HG03432 (cell line): ENCODE data around the gene NSMCE1.

Experiments used
- ATAC-seq: cut with Tn5 transposase; IDR thresholded peaks from one replicate; pipeline ENCODE4 v1.9.1; 2021; ENCODE audit warnings: mild to moderate bottlenecking, moderate library complexity; ENCODE audit not compliant: unreplicated experiment

The NSMCE1 gene

DNA sequence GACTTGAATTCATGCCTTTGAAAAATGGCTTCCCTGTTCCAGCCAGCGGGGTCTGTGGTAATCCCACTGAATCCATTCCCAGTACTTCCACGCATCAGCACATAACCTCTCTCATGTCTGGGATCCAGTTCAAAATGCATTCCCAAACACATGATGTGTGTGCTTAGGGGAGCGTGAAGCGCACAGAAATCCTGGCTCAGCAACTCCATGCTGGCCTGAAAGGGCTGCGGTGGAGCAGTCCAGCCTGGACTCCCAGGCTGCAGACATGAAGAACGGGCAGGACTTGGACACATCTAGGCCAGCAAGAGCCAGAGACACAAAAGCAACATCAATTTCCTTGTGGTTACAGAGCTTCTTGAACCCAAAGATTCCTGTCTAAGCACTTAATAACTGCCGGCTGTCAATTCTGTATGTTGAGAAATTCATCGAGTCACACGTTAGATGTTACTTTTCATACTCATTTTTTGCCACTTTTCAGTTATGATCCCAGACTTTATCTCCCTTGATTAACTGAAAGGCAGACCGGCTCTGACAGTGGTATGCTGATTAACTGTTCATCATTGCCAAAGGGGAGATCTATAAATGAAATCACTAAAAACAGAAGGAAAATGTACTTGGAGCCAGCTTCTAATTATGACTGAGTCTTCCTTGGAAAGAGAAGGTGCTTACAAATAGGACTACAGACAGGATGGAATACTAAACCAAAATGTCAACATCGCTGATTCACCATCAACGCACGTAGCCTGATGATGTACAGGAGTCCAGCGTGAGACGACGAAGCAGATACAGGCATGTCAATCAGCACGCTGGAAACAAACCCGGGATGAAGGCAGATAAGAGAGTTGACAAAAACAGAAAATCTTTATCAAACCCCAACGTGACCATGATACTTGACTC, 23.0 kb downstream of the NSMCE1 start:
- ATAC-seq: no peak

DNA sequence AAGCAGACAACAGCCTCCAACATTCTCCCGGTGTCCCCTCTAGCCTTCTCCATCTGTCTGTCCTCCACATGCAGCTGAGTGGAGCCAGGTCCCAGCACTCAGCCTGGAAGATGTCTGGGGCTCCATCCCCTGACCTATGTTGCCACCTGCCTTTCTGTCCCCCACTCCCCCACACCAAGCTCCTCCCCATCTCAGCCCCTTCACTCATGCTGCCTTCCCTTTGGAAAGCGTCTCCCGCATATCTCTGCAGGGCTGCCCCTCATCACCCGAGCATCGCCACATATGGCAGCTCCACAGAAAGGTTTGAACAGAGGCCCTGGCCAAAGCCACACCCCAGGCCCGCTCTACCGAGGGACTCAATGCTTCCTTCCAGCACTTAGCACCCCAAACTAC, 24.2 kb downstream of the NSMCE1 start:
- no peak for ATAC-seq

DNA sequence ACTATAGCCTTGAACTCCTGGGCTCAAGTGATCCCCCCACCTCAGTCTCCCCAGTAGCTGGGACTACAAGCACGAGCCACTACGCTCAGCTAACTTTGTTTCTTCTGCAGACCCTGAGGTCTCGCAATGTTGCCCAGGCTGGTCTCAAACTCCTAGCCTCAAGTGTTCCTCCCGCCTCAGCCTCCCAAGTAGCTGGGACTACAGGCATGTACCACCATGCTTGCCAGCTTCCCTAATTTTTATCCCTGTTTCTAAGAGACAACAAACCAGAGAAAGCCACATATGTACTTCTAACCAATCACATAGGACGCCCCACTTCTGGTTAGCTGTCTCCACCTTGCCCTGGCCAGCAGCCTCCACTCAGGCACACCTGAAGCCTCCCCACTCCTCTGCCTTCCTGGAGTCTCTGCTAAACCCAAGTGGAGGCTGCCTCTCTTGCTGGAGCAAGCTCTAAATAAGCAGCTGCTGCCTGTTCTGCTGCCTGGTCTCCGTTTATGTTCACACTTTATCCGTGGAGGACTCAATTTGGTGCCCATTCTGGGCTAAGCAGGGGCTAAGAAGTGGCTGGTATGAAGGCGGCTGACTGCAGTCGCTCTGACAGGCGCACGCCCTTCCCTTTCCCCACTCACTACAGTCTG, 24.7 kb downstream of the NSMCE1 start:
- no peak for ATAC-seq

DNA sequence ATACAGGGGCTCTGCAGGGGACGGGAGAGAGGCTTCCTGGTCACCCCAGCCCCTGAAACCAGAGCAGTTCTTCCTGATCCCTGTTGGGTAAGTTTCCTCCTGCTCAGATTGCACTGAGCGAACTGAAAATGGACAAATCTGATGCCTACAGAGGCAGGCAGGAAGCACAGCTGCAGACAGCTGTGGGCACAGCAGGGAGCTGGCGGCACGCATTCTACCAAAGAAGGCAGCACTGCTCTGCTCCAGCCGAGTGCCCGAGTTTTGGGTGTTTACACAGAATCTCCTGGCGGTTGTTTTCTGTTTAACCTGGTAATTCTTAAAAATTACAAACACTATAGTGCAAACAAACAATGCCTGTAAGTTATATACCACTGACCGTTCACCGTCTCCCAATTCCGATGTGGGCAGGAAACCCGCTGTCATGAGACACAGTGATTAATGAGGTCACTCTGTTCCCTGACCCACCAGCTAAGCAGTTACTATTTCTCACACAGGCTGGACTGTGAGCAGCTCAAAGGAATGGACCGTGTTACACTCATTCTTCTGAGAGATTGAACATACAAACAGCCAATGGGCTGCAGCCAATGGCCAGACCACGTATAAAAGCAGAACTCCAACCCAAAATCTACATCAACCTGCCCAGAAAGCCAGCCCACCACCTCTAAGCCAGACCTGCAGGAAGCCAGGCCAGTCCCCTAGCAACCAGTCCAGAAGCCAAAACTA, 25.5 kb downstream of the NSMCE1 start:
- peak; percentile 72 for ATAC-seq

DNA sequence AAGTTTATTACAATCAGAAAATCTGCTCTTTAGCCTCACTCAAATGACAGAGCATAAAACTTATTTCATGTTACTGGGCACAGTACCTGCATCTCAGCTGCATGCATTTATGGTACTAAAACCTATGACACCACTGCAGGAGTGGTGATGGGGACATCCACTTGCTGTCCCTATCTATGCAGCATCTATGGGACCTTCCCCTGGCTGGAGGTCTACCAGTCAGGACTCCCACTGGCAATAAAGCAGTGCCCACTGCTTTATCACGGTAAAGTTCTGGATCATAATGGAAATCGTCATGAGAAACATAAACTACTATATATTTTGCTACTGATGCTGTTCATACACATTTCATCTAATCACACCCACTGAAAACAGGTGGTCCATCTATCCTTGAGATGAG, 26.2 kb downstream of the NSMCE1 start:
- ATAC-seq: no peak

DNA sequence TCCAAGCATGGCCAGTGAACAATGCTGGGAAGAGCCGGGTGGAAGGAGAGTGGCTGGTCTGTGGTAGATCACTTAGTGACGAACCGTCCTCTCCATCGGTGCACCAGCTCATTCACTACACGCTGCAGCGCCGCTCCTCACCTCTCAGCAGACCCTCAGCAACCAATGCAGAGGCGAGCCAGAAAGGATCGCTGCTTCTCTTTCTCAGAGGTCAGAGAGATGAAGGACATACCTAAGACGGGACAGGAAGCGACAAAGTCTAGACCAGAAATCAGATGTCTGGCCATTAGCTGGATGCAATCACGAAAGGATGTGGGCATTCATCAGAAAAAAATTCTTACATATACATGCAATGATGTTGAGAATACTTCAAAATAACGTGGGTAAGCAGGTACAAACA, 26.9 kb downstream of the NSMCE1 start:
- no peak for ATAC-seq

DNA sequence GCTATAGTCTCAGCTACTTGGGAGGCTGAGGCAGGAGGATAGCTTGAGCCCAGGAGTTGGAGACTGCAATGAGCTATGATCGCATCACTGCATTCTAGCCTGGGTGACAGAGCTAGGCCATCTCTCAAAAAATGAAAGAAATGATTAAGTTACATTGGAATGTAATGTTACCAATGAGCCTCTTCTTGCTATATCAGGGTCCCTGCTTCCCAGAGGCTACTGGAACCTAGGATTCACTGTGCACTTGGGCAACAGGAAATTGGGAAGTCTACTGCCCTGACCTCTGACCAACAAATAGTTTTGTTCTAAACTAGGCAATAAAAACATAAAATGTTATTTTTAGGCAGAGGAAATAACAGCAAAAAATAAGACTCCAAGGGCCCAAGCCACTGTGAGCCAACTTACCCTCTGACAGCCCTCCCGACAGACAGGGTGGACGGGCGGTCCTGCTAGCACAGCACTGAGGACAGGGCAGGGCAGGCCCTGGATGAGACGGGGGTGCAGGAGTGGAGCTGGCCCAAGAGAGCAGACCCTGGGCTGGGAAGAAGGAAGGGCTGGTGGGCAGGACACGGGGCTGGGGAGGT, 27.5 kb downstream of the NSMCE1 start:
- ATAC-seq: no peak

DNA sequence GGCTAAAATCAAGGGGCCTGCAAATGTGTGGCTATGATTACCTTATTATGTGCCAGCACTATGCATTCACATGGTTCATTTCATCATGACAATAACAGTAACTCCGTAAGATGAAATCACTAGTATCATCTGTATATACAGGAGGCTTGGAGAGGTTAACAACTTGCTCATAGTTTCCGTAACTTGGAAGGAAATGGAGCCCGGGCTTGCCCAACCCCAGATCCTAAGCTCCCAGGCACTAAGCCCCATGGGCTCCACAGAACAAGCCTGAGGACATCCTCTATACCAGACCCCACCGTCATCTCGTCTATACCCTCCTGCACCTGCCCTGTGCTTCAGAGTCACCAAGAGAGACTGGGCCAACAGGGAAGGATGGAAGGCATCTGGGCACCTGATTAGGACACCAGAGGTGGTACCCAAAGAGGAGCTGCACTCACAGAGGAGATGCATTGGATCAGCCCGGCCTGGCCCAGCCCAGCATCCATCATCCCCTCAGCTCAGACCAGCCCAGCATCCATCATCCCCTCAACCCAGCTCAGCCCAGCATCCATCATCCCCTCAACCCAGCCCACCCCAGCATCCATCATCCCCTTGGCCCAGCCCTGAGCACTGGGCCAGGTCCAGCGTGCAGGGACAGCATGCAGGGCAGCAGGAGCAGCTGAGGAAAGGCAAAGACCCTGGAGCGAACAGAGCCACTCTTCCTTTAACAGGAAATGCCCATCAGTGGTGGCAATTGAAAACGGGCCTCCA, 28.5 kb downstream of the NSMCE1 start:
- no peak for ATAC-seq

DNA sequence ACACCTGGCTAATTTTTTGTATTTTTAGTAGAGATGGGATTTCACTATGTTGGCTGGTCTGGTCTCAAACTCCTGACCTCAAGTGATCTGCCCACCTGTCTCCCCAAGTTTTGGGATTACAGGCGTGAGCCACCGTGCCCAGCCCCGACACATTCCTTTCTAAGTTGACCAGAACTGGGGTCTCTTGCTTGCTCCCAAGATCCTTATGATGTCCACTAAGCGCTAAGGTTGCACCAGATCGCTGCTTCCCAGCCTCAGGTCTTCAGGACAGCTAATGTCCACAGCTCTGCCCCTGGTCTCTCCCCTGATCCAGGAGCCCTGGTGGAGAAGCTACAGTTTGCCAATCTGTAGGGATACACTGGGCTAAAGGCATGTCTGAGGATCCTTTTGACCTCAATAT, 29.5 kb downstream of the NSMCE1 start:
- ATAC-seq: no peak

DNA sequence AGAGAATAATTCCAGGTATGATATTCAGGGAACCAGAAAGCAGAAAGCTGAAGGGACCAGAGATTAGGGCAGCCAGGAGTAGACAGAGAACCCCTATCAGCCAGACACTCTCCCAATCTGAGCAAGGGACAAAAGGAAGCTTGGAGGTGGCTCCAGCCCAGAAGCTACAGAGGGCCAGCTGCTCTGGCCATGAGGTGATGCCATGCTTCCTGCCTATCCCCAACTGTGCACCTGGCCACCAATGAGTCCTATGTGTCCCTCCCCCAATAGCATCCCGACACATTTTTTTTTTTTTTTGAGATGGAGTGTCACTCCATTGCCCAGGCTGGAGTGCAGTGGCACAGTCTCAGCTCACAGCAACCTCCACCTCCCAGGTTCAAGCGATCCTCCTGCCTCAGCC, 30.0 kb downstream of the NSMCE1 start:
- ATAC-seq: no peak

DNA sequence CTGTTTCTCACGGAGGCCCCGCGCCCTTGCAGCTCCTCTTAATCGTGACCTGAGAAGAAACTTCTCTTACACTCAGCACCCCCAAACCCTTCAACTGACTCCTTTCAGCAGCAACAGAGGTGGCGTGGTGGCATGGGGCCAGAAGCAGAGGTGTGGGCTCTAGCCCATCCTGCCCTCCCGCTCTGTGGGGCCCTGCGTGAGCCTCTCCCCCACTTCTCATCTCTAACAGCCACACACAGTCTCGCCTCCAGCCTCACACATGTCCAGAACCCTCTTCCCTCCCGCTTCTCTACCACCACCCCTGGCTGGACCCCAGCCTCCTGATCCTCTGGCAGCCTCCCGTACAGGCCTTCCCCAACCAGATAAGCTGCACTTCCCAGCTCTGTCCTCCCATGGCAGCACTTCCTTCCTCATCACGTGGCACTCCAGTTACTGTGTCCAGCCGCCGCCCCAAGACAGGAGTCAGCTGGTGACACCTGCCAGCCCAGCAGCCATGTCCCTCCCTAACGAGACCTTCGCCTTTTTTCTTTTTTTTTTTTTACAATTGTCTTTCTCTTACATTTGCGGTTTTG, 30.5 kb downstream of the NSMCE1 start:
- ATAC-seq: peak; percentile 24

DNA sequence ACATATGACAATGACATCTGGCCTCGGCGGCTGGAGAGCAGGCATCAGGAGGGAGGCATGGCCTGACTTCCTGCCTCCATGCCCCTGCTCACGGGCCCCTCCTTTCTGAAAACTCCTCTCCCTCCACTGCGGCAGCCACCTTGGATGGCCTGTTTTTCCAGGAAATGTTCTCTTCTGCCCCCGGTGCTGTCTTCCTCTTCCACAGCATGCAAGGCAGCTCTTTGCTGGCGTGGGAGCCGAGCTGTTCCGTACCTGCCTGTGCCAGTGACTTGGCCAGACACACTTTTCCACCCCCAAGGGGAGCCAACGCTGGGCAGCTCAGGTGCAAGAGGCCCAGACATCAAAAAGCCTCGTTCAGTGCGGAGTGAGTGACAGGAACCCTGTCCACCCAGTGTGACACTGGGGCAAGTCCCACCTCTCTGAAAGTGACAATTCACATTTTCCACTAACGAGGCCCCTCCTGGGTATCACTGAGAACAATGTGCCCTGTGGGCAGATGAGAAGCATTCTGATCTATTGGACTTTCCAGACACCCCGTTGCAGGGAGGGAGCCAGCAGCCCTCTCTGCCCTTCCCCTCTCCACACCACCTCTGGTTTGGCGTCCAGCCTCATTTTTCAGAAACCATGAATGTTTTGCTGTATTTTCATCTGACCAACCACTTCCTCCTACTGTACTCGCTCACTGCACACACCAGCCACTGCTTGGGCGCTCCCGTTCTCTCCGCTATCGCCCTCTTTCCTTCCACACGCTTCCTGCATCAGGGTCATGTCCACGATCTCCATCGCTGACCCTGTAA, 31.2 kb downstream of the NSMCE1 start:
- peak; percentile 76 for ATAC-seq

DNA sequence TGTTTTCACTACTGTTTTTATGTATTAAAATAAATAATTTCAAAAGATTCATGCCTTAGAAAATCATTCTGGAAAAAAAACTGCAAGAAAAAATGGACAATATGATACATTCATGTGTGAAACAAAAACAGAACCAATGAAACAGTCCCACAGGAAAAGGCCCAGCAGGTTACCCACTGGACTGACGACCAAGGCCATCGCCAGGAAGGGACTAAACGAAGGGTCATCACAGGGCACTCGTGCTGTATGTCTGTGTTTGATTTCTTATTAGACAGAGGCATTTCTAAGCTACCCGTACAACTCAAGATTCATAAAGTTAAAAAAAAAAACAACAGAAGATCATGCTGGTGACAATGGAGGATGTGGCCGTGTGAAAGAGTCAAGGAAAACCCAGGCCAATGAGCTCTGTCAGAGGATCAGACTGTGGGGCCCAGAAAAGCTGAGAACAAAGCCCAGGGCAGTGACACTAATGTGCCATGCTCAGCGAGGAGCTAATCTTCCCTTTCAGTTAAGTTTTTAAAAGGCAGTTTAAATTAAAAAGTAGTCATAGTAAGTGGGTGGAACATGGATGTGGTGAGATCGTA, 31.8 kb downstream of the NSMCE1 start:
- ATAC-seq: no peak

DNA sequence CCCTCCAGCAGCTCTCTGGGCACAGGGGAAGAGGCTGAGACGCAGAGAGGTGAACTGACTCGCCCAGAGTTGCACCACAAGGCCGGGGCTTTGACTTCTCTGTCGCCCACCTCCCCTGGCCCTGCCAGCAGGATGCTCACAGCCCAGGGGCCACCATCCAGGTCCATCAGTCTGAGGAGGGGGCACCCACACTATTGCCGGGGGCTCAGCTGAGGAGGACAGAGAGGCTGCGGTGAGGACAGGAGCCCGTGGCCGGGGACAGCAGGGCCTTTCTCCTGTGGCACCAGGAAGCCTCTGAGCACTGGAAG, 32.7 kb downstream of the NSMCE1 start:
- no peak for ATAC-seq

DNA sequence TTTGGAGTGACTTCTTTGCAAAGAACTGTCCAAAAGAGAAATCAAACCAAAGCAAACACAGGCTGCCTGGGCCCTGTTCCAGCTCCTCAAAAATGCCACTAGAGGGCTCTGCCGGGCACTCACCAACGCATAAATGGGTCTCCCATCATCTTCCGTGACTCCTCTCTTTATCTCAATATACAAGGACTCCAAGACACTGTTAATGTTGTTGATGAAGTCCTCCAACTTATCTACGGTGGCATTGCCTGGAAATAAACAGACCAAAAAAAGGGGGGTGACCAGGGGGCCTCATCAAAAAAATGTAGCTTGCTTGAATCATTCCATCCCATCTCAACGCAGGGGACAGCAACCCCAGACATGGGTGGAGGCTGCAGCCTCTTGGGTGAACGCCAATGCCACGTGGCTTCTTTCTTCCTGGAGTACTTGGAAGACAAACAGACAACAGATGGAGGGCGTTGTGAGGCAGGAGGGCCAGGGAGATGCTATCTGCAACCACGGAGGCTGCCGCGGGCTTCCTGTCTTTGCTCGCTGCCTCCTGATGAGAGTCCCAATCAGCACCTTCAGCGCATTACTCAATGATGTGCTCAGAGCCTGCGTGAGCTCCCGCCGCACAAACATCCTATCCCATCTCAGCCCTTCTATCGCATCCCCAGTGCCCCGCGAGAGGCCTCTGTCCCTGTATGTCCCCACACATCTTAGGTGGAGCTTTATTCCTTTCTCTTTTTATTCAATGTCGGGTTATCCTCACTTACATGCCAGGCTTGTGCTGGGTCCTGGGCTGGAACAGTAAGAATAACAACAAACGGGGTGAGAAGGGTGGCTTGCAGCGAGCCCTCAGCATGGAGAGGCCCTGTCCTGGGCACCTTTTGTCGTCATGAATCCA, 33.3 kb downstream of the NSMCE1 start:
- no peak for ATAC-seq

DNA sequence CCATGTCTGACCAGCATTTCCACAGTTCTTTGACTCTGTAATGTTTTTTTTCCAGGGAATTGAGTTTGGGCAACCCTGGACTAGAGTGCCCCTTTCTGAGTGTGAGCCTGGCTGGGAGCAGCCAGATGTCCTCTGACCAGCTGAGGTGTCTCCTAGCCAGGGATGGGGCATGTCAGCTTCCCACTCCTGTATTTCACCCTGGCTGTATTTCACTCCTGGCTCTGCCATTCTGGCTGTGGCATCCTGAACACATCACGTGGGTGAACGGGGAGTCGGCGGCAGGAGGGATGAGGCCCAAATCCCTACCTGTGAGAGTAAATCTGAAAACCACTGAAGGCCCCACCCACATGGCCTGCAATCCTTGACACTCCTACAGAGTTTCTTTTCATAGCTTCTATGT, 34.0 kb downstream of the NSMCE1 start:
- ATAC-seq: no peak

DNA sequence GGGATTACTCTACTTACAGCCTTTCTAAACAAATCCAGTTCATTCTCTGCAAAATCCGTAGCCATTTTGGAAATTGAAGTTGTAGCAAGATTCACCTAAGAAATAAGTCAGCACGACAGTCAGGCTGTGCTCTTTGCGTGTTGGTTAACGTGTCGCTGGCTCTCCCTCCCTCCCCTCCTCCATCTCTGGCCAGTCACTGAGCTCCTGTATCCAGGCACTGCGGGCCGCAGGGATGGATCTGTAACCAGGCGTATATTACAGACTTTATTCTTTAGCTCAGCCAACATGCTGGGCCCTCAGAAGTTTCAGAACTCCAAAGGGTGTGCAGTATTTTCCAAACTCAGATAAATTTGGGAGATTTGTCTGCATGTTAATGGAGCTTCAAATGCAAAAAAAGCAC, 34.4 kb downstream of the NSMCE1 start:
- no peak for ATAC-seq

DNA sequence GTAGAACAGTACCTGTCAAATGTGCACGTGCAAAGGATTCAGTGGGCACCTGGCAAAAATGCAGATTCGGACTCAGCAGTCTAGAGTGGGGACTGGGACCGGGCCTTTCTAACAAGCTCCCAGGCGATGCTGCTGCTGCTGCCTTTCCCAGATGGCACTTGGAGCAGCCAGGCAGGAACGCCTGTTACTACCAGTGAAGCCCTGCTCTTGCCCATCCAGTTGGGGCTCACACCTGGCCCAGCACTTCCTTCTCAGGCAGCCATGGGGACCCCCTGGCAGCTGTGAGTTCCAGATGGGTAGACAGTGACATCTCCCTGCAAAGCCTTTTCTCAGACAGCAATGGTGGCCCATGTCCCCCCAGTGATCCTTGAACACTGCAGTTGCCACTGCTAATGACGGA, 34.8 kb downstream of the NSMCE1 start:
- no peak for ATAC-seq
